Muscle of arm (tissue), 12 donors: ENCODE results near the gene KATNB1. TPM values are rescaled to one million over a fixed set of nuclear protein-coding genes. Genes with fewer than 3 reads are reported as not detected.
"Not testable (repeated sequence)": the region's sequence is repeated elsewhere in the genome, so short reads cannot be mapped to it uniquely, and the experiment has no call there.

ENCODE experiments used
- DNase-seq: peaks from one replicate; pipeline ENCODE4 v3.0.0-alpha.2; 2013
- polyA plus RNA-seq, 12 donors: library from polyadenylated mRNA; unstranded; fragments of 120-200 nt; gene quantifications; one replicate each; pipeline ENCODE4 v1.2.1, GENCODE V29; 2013; ENCODE audit not compliant: insufficient read length in 12 of 12

The KATNB1 gene
- polyA plus RNA-seq, 12 donors = 29.5 to 65.6 (median 37.0) TPM; not detected in 1

DNA sequence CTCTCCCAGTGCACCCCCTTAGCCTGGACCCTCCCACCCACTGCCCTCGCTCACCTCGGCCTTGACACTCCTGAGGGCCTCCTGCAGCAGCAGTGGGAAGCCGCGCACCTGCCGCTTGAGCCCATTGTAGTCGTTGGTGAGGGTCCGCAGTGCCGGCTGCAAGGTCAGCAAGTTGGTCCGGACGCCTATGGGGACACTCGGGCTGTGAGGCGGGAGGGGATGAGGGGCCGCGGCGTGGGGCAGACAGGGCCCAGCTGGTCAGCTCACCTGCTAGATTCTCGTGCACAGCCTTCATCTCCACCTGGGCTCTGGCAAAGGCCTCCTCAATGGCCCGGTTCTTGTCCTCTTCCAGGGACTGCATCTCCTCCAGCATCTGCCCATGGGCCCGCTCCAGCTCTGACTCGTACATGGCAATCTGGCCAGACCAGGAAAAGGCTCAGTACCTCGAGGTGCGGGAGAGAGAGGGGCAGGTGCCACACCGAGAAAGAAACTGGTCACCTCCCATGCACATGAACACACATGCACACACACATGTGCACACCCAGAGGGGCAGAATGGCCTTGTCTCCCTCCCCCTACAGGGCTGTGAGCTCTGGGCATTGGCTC is 34.1 kb downstream of the KATNB1 start:
- DNase-seq = no peak

DNA sequence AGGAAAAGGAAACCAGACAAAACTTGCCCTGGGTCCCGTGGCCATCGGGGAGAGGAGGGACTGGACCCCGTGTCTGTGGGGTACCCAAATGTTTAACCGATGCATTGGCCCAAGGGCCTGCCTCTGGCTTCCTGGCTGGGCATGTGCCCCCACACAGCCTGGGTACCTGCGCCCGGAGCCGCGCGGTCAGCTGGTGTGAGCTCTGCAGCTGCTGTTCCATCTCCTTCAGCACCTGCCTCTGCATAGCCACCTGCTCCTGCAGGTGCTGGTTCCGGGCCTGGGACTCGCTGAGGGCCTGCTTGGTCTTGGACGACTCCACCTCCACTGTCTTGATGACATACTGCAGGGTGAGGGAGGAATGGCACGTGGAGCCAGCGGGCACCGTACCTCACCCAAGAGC is 34.8 kb downstream of the KATNB1 start:
- DNase-seq = no peak

DNA sequence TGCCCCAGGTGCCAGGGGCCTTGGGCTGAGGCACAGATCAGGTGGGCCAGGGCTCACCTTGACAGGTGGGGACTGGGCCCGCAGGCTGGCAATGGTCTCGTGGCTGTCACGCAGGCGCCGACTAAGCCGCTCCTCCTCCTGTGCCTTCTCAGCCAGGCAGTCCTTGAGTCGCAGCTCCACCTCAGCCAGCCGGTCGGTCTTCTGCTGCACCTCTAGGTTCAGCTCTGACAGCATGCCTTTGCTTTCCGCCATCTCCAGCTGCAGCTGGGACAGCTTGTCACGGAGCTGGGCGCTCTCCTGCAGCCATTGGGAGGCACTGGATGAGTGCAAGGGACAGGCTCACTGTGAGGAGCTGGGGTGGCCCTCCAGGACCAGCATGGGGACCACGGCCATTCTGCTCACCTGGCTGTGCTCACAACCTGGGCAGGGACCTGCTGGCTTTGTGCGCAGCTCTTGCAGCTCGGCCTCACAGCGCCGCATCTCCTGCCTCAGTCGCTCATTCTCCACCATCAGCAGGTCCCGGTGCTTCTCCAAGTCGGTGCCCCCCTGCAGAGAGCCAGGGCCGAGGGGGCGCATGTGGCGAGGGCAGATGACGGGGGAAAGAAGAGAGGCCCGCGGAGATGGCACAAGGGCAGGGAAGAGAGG is 35.7 kb downstream of the KATNB1 start:
- DNase-seq = no peak

DNA sequence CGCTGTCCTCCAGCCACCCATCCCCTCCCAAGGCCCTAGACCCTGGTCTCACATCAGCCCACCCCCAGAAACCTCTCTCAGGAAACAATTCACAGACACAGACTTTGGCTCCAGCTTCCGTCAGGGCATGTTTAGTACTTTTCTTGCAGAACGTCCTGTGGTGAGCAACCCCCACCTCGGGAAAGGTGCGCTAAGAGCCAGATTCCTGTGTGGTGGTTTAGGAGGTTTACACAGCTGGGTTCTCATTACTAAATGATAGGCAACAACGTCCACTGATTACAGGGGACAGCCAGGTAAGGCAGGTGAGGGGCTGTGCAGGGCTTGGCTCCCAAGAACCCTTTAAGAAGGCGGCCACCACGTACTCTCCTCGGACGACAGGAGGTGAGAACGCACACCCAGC is 37.4 kb downstream of the KATNB1 start:
- DNase-seq = no peak

DNA sequence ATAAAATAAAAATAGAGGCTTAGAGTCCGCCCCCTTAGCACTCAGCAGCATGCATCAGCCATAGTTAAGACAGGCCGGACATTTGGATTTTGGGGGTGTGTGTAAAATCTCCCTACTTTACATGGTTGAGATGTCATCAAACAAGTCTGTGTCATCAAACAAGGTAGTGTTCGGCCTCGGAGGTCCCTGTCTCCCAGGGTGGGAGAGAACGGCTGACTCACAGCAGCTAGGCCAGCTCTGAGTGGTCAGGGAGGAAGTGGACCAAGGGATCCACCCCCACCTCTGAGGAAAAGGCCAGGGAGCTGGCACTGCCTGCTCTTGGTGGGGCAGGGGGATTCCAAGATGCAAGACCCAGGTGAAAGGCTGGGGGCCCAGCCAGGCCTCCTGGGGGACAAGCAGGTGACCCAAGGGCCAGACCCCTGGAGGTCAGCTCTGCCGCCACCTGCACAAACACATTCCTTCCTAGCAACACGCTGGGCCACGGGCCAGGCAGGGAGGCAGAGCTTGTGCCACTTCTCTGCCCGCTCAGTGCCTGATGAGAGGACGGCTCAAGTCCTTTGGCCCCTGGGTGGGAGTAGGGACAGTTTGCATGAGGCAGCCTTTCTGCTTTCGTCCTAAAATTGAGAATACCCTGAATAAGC is 38.2 kb downstream of the KATNB1 start:
- no peak for DNase-seq

- no peak for DNase-seq
Observed at GRCh38 chr16:57774705-57775285, 39.2 kb downstream of the KATNB1 start.

GRCh38 chr16:57775661-57776469 is 40.3 kb downstream of the KATNB1 start:
- DNase-seq = no peak

DNA sequence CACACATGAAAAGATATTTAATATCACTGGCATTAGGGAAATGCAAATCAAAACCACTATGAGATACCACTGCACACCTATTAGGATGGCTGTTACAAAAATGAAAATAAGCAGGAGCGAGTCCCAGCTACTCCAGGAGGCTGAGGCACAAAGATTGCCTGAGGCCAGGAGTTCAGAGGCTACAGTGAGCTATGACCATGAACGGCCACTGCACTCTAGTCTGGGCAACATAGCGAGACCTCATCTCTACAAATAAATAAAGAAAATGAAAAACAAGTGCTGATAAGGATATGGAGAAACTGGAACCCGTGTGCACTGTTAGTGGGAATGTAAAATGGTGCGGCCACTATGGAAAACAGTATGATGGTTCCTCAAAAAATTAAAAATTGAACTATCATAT is 43.1 kb downstream of the KATNB1 start:
- DNase-seq = no peak

- not testable (repeated sequence) for DNase-seq
Observed at GRCh38 chr16:57779836-57780235, 44.3 kb downstream of the KATNB1 start.

- no peak for DNase-seq
Observed at GRCh38 chr16:57781349-57781740, 45.8 kb downstream of the KATNB1 start.

GRCh38 chr16:57781741-57782606 is 46.4 kb downstream of the KATNB1 start:
- DNase-seq = no peak

GRCh38 chr16:57782607-57783055 is 47.1 kb downstream of the KATNB1 start:
- DNase-seq = not testable (repeated sequence)

DNA sequence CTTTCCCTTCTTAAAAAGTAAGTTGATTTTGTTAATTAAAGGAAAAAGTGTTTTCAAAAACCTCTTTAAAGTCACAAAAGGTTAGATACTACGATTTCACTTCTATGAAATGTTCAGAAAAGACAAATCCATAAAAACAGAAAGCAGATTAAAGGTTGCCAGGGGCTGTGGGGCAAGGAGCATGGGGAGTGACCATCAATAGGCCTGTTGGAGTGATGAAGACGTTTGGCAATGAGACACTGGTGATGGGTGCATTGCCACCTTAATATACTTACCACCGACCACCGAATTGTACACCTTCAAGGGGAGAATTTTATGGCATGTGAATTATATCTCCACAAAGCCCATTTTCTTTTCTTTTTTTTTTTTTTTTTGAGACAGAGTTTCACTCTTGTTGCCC is 47.5 kb downstream of the KATNB1 start:
- DNase-seq = no peak

DNA sequence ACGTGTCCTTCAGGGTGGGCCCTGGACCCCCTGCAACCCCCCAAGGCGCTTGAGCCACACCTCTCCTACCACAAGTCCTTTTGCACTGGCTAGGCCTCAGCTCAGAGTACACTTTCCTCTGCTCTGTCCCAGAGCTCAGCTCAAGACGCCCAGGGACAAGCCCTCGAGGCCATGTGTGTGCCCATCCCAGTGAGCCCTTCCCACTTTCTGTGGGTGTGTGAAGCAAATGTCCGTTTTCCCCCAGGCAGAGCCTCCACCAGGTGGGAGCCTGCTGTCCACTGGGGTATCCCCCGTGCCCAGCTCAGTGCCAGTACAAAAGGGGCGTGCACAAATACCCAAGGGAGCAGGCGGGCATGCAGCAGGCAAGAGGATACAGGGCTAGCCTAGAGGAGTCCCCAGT is 48.3 kb downstream of the KATNB1 start:
- DNase-seq = no peak

- DNase-seq = no peak
Observed at GRCh38 chr16:57784334-57784733, 48.8 kb downstream of the KATNB1 start.

- DNase-seq = no peak
Observed at GRCh38 chr16:57785385-57785784, 49.8 kb downstream of the KATNB1 start.

DNA sequence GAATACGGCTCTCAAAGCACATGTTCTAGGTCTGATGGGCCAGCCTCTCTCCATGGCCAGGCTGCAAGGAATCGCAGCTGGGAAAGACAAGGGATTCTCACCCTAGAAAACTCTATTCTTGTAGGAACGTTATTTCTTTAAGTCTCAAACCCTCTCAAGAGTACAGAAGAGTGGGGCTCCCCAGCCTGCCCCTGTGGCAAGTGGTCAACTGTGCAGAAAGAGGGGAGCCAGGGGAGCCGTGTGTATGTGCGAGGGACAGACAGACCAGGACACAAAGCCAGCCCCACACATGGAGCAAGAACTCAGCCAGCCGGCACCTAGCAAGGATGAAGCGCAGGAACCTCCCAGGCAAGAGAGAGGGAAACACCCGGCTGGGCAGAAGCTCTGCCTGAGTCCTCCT is 50.4 kb downstream of the KATNB1 start:
- DNase-seq = no peak

DNA sequence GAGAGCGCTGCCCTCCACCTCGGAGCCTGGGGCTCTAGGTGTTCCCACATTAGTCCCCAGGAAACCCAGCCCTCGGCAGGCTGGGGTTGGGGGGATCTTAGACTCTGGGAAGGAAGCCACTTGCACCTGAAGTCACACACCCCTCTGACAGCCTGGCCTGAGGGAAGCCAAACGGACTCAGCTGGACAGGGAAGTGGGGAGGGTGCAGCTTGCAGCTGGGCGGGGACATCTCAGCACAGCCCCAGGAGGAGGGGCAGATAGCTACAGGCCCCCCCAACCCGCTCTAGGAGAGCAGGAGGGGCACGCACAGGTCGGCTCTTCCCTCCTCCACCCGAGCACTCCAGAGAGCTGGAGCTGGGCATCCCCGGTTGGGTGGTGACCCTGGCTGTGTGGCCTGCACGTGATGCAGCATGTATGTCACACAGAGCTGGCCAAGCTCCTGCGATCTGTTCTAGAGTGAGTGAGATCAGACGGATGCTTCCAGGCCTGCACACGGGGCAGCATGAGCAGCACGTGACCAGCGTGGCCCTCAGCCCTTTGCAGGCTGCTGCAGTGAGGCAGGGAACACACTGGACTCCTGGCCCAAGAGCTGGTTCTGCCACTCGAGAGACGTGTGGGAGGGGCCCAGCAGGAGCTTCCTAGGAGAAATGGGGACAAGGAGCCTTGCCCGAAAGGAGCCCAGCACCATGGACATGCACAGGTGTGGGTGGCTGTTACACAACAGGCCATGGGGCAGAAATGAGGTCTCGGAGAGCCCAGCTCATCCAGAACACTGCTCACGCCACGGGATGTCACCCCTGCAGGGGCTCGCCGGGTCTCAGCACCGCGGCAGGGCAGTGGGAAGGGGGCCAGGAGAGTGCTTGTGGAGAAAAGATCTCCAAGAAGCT is 51.3 kb downstream of the KATNB1 start:
- no peak for DNase-seq

GRCh38 chr16:57787519-57787905 is 51.9 kb downstream of the KATNB1 start:
- no peak for DNase-seq

- DNase-seq = no peak
Observed at GRCh38 chr16:57788252-57788841, 52.8 kb downstream of the KATNB1 start.
